CD4-positive, alpha-beta T cell treated with Interleukin-17A for 1 hour (primary cell): ENCODE measurements around the gene FRAT2.
"Not testable (repeated sequence)": the region's sequence is repeated elsewhere in the genome, so short reads cannot be mapped to it uniquely, and the experiment has no call there.

Source experiments
- DNase-seq: peaks from one replicate; pipeline ENCODE4 v3.0.0-alpha.2; 2020

Gene FRAT2

GRCh38 chr10:97356318-97356914, 21.9 kb upstream of the FRAT2 start:
- DNase-seq: no peak

GRCh38 chr10:97355571-97355975, 21.0 kb upstream of the FRAT2 start:
- DNase-seq: peak; percentile 42

- DNase-seq: no peak
Observed at GRCh38 chr10:97353945-97354344, 19.4 kb upstream of the FRAT2 start.

GRCh38 chr10:97349752-97350513, 15.4 kb upstream of the FRAT2 start:
- DNase-seq: no peak

DNA sequence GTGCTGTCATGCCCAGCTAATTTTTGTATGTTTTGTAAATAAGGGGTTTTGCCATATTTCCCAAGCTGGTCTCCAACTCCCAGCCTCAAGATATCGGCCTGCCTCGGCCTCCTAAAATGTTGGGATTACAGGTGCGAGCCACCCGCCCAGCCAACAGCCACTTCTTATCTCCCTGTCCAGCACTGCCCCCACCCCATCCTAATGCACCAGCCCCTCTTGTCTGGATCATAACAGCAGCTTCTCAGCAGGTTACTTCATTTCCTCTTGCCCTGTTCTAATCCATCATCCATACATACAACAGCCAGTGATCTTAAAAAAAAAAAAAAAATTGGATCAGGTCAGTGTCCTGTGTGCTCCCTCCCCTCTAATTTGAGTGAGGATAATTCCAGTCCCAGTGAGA, 12.8 kb upstream of the FRAT2 start:
- no peak for DNase-seq

DNA sequence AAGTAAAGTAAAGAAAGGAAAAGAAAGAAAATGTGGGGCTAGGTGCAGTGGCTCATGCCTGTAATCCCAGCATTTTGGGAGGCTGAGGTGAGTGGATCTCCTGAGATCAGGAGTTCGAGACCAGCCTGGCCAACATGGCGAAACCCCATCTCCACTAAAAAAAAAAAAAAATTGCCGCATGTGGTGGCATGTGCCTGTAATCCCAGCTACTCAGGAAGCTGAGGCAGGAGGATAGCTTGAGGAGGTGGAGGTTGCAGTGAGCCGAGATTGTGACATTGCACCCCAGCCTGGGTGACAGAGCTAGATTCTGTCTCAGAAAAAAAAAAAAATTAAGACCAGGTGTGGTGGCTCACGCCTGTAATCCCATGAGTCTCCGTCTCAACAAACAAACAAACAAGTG, 9.1 kb upstream of the FRAT2 start:
- DNase-seq: not testable (repeated sequence)

DNA sequence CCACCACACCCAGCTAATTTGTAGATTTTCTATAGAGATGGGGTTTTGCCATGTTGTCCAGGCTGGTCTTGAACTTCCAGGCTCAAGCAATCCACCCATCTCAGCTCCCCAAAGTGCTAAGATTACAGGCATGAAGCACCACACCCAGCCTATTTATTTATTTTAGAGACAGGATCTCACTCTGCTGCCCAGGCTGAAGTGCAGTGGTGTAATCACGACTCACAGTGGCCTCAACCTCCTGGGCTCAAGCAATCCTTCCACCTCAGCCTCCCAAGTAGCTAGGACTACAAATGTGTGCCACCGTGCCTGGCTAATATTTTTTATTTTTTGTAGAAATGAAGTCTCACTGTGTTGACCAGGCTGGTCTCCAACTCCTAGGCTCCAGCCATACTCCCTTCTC, 6.9 kb upstream of the FRAT2 start:
- DNase-seq: no peak

DNA sequence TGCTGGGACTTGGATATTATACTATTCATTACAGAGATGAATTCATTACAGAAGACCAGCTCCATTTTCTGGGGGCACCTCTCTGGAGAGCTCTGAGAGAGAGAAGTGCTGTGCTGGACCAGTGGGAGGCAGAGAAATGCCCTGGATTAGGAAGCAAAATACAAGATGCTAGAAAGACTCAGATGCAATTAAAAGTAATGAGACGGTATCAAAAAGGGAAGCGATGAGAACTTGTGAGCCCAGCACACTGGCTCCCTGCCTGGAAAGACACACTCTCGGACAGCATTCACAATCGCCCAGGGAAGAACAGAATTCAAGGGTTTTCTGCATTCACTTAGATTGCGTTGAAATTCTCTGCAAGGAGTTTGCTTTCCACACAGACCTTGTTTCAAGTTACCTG, 3.5 kb upstream of the FRAT2 start:
- no peak for DNase-seq

GRCh38 chr10:97336942-97337831, 2.7 kb upstream of the FRAT2 start:
- no peak for DNase-seq

GRCh38 chr10:97336446-97336845, 1.9 kb upstream of the FRAT2 start:
- no peak for DNase-seq

- no peak for DNase-seq
Observed at GRCh38 chr10:97336006-97336405, 1.5 kb upstream of the FRAT2 start.

- no peak for DNase-seq
Observed at GRCh38 chr10:97335188-97335619, 675 bp upstream of the FRAT2 start.

GRCh38 chr10:97333601-97334369, 744 bp downstream of the FRAT2 start:
- peak; percentile 35 for DNase-seq

- DNase-seq: no peak
Observed at GRCh38 chr10:97333351-97333600, 1.3 kb downstream of the FRAT2 start.

DNA sequence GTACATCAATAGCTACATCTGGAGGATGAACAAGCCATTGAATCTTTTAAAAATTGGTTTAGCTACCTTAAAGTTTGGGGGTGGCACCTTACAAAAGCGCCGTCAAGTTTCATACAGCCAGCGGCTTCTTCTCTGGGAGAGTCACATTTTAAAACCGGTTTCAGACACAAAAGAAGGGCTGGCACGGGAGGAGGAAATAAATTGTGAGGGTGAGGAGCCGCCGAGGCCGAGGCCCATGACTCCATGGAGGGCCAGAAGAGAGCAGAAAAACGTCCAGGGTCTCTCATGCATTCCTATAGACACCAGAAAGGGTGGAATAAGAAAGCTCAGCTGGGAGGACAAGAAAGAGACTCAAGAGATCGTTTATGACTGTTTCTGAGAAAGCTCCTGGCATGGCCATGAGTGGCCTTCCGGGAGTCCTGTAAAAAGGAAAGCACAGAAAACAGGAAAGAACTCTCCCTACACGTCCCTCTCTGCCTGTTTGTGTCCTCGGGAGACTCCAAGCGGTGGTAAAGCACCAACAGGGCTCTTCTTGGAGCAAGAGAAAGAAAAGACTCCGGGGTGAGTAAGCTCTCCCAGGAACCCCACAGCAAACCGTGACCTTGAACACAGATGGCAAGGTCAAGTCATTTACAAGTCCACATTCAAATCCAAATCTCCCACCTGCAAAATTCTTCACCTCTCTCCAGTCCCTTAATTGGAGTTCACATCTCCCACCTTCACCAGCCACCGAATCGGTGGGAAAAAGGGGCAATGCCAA, 1.8 kb downstream of the FRAT2 start:
- no peak for DNase-seq

- DNase-seq: no peak
Observed at GRCh38 chr10:97331153-97331703, 3.3 kb downstream of the FRAT2 start.

- DNase-seq: no peak
Observed at GRCh38 chr10:97329766-97330165, 4.8 kb downstream of the FRAT2 start.

GRCh38 chr10:97328646-97329453, 5.7 kb downstream of the FRAT2 start:
- no peak for DNase-seq

DNA sequence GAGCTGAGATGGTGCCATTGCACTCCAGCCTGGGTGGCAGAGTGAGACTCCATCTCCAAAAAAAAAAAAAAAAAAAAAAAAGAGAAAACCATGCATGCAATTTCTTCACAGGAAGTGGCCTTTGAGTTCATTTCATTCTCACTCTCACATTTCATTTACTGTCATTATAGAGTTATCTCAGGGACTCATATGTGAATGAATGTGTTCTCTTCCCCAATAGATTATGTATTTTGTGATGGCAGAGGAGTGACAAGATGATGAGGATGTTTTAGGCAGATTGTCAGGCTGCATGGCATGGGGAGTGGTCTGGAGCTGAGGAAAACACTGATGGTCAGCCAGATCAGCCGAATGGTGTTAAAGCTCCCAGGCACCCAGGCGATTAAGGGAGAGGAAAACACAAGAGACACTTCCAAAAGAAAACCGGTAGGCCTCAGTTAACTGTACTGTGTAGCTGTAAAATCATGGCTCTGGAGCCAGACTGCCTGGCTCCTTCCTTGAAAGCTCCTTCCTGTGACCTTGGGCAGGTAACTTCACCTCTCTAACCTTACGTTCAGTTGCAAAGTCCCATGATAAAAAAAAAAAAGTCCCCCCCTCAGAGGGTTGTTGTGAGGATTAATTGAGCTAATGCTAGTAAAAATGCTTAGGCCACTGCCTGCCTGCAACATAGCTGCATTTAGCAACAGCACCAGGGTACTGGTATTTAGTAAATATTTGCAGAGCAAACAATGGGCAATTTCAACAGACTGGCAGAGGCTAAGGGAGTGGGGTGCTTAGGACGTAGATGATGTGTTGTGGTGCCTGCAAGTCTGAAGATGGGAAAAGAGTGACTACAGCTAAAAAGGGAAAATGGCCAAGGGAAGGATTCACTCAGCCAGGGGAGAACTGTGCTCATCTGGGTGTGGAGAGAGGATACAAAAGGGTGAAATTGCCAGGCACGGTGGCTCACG, 6.9 kb downstream of the FRAT2 start:
- no peak for DNase-seq

- DNase-seq: no peak
Observed at GRCh38 chr10:97325754-97326153, 8.8 kb downstream of the FRAT2 start.
